ENCODE measurements around the gene SIL1. TPM values are rescaled to one million over a fixed set of nuclear protein-coding genes. Genes with fewer than 3 reads are reported as not detected.

Gene SIL1
- total and polyA plus RNA-seq, 2 donors (not counting 3 experiments of a cell fraction or from before 2014, with no cell fraction given) = 47.6 to 67.2 TPM

- dilution Hi-C loops (cut with MboI; ENCODE audit: extremely low pct_ligation_motif_present, low sequenced_read_pairs) = no loop called here
- Histone ChIP-seq H3K9me1 (replicated peaks; ENCODE audit: control insufficient read depth, extremely low read depth, insufficient read depth, low read length) (no peaks in the 10 kb centered on the region), H3K27me3 (ENCODE audit: control insufficient read depth in 2 of 2, insufficient read depth in 2 of 2, low read length in 2 of 2) (no peaks in the 10 kb centered on the region), H3K79me2 (ENCODE audit: control insufficient read depth, insufficient read depth, low read length) (no peaks in the 10 kb centered on the region), H3K9me3 (replicated peaks; ENCODE audit: control insufficient read depth, insufficient read depth, low read length) (no peaks in the 10 kb centered on the region), H4K20me1 (replicated peaks; ENCODE audit: control insufficient read depth, extremely low read depth, insufficient read depth, low read length) (no peaks in the 10 kb centered on the region), H3K4me2 (ENCODE audit: insufficient read depth, low read length) (no peak overlapping the region), H3K27ac (ENCODE audit: insufficient read depth, low read depth, low read length) (no peak overlapping the region), H3K36me3 (ENCODE audit: control insufficient read depth in 2 of 2, extremely low read depth in 1 of 2, insufficient read depth in 2 of 2, low read length in 2 of 2) (no peaks in the 10 kb centered on the region), H3K4me1 (ENCODE audit: control insufficient read depth, extremely low read depth, insufficient read depth, low read length) (peaks cover 6% of the 10 kb centered on the region), H3K4me3 (replicated peaks in 1 of 3; ENCODE audit: insufficient read depth in 1 of 3, low read depth in 1 of 3, low read length in 3 of 3) (no peak overlapping the region), H2AFZ (ENCODE audit: low read depth, low read length) (peak overlapping the region; percentile 12), H3K9ac (replicated peaks; ENCODE audit: extremely low read depth, insufficient read depth, low read length) (no peak overlapping the region)
- POLR2A ChIA-PET = no interaction called here
- no TSS peak for BruUV-seq (replicated peaks)
- intact Hi-C loops (cut with micrococcal nuclease) = no loop called here
- TF ChIP-seq CTCF (IDR thresholded peaks at IDR 0.05; ENCODE audit: extremely low read depth in 1 of 2, insufficient read depth in 1 of 2, low read depth in 1 of 2, low read length in 2 of 2) (no peak), MAX (IDR thresholded peaks at IDR 0.05; ENCODE audit: insufficient read depth, insufficient read length) (peak; percentile 48)
- CTCF ChIA-PET = interaction anchor here (0.8 to 1.9 kb wide), 14 partner anchors 9 to 309 kb away, joined by 3 to 9 read pairs (median 4); no protein-coding TSS in a partner anchor
- DNase-seq (ENCODE audit: low read depth, low spot score) (peak; percentile 66), FAIRE-seq (peak; percentile 49)
These were observed 244.5 kb downstream of the SIL1 start for GRCh38 chr5:138953387-138954256.

- Histone ChIP-seq H3K4me3 (replicated peaks in 1 of 3; ENCODE audit: insufficient read depth in 1 of 3, low read depth in 1 of 3, low read length in 3 of 3) (no peak overlapping the region), H3K9ac (replicated peaks; ENCODE audit: extremely low read depth, insufficient read depth, low read length) (no peak overlapping the region), H3K27me3 (ENCODE audit: control insufficient read depth in 2 of 2, insufficient read depth in 2 of 2, low read length in 2 of 2) (no peaks in the 10 kb centered on the region), H2AFZ (ENCODE audit: low read depth, low read length) (no peak overlapping the region), H3K9me3 (replicated peaks; ENCODE audit: control insufficient read depth, insufficient read depth, low read length) (no peaks in the 10 kb centered on the region), H4K20me1 (replicated peaks; ENCODE audit: control insufficient read depth, extremely low read depth, insufficient read depth, low read length) (no peaks in the 10 kb centered on the region), H3K27ac (ENCODE audit: insufficient read depth, low read depth, low read length) (no peak overlapping the region), H3K4me2 (ENCODE audit: insufficient read depth, low read length) (no peak overlapping the region), H3K9me1 (replicated peaks; ENCODE audit: control insufficient read depth, extremely low read depth, insufficient read depth, low read length) (no peaks in the 10 kb centered on the region), H3K79me2 (ENCODE audit: control insufficient read depth, insufficient read depth, low read length) (no peaks in the 10 kb centered on the region), H3K4me1 (ENCODE audit: control insufficient read depth, extremely low read depth, insufficient read depth, low read length) (peaks cover 6% of the 10 kb centered on the region), H3K36me3 (ENCODE audit: control insufficient read depth in 2 of 2, extremely low read depth in 1 of 2, insufficient read depth in 2 of 2, low read length in 2 of 2) (no peaks in the 10 kb centered on the region)
- dilution Hi-C loops (cut with MboI; ENCODE audit: extremely low pct_ligation_motif_present, low sequenced_read_pairs) = no loop called here
- TF ChIP-seq GATA2 (IDR thresholded peaks at IDR 0.05; ENCODE audit: insufficient read depth, insufficient read length, low read depth, low read length) = no peak
- no peak for TF ChIP-seq POLR2AphosphoS5 (IDR thresholded peaks at IDR 0.05; ENCODE audit: insufficient read depth, low read depth, low read length)
- no peak for TF ChIP-seq MAX (IDR thresholded peaks at IDR 0.05; ENCODE audit: insufficient read depth, insufficient read length)
- TF ChIP-seq POLR2A (IDR thresholded peaks at IDR 0.05; ENCODE audit: low read depth, low read length) = no peak
- TF ChIP-seq MYC (IDR thresholded peaks at IDR 0.05; ENCODE audit: low read depth, low read length) = no peak
- no peak for TF ChIP-seq EZH2 (IDR thresholded peaks at IDR 0.05; ENCODE audit: borderline replicate concordance, low read depth, low read length, severe bottlenecking)
- TF ChIP-seq CTCF (IDR thresholded peaks at IDR 0.05; ENCODE audit: extremely low read depth in 1 of 2, insufficient read depth in 1 of 2, low read depth in 1 of 2, low read length in 2 of 2) = no peak
- no peak for TF ChIP-seq FOS (IDR thresholded peaks at IDR 0.05; ENCODE audit: borderline replicate concordance, insufficient read depth, low read length)
- TF ChIP-seq JUN (IDR thresholded peaks at IDR 0.05; ENCODE audit: borderline replicate concordance, insufficient read depth, insufficient read length, low read depth) = no peak
- intact Hi-C loops (cut with micrococcal nuclease) = no loop called here
- CTCF ChIA-PET = interaction anchor here (0.8 to 1.9 kb wide), 14 partner anchors 10 to 310 kb away, joined by 3 to 9 read pairs (median 4); no protein-coding TSS in a partner anchor
- DNase-seq (ENCODE audit: low read depth, low spot score) (no peak), FAIRE-seq (no peak)
- POLR2A ChIA-PET = no interaction called here
- BruUV-seq (replicated peaks) = no TSS peak
These were observed 245.2 kb downstream of the SIL1 start for GRCh38 chr5:138952962-138953361.
